GM21390 (cell line): ENCODE results near the gene C5orf47.
"Not testable (repeated sequence)": the region's sequence is repeated elsewhere in the genome, so short reads cannot be mapped to it uniquely, and the experiment has no call there.

ENCODE experiments used
- ATAC-seq: cut with Tn5 transposase; IDR thresholded peaks from one replicate; pipeline ENCODE4 v1.9.1; 2021; ENCODE audit not compliant: unreplicated experiment

The C5orf47 gene

GRCh38 chr5:173969167-173970049 is 19.6 kb upstream of the C5orf47 start:
- ATAC-seq: no peak

- ATAC-seq: no peak
Observed at GRCh38 chr5:173970878-173971650, 17.9 kb upstream of the C5orf47 start.

- no peak for ATAC-seq
Observed at GRCh38 chr5:173971681-173972345, 17.2 kb upstream of the C5orf47 start.

GRCh38 chr5:173972607-173972924 is 16.4 kb upstream of the C5orf47 start:
- ATAC-seq: no peak

- no peak for ATAC-seq
Observed at GRCh38 chr5:173972925-173973615, 15.9 kb upstream of the C5orf47 start.

GRCh38 chr5:173973616-173973969 is 15.4 kb upstream of the C5orf47 start:
- no peak for ATAC-seq

GRCh38 chr5:173974688-173975239 is 14.2 kb upstream of the C5orf47 start:
- ATAC-seq: no peak

- no peak for ATAC-seq
Observed at GRCh38 chr5:173981185-173981761, 7.7 kb upstream of the C5orf47 start.

GRCh38 chr5:173984218-173984617 is 4.8 kb upstream of the C5orf47 start:
- no peak for ATAC-seq

- no peak for ATAC-seq
Observed at GRCh38 chr5:173989432-173990082, 587 bp downstream of the C5orf47 start.

GRCh38 chr5:173997331-173997730 is 8.4 kb downstream of the C5orf47 start:
- no peak for ATAC-seq

GRCh38 chr5:173998531-173998930 is 9.6 kb downstream of the C5orf47 start:
- ATAC-seq: no peak

GRCh38 chr5:174000076-174000475 is 11.1 kb downstream of the C5orf47 start:
- ATAC-seq: no peak

- ATAC-seq: no peak
Observed at GRCh38 chr5:174003795-174004194, 14.8 kb downstream of the C5orf47 start.

GRCh38 chr5:174008922-174009321 is 20.0 kb downstream of the C5orf47 start:
- ATAC-seq: no peak

- ATAC-seq: no peak
Observed at GRCh38 chr5:174010365-174010764, 21.4 kb downstream of the C5orf47 start.

GRCh38 chr5:174011441-174011840 is 22.5 kb downstream of the C5orf47 start:
- no peak for ATAC-seq

GRCh38 chr5:174020069-174020927 is 31.3 kb downstream of the C5orf47 start:
- ATAC-seq: not testable (repeated sequence)

GRCh38 chr5:174020928-174021304 is 31.9 kb downstream of the C5orf47 start:
- ATAC-seq: no peak
